Gastrocnemius medialis (tissue), 4 donors: ENCODE measurements around the gene DAB2IP.

ENCODE experiments used
- CTCF ChIP-seq, 5 experiments: fragments of 450-650 bp in 3 of 5; fragments of 200-600 bp in 2 of 5; sonication (generic) in 2 of 5; IDR thresholded peaks in 4 of 5; conservative IDR thresholded peaks in 1 of 5; 1 replicate in 4 of 5; 2 replicates in 1 of 5; pipeline ENCODE4 v1.5.1; 2016 to 2019; ENCODE audit warnings: antibody characterized with exemption in 5 of 5, mild to moderate bottlenecking in 3 of 5, moderate library complexity in 3 of 5
- POLR2A ChIP-seq, 2 donors: fragments of 450-650 bp; IDR thresholded peaks; one replicate each; pipeline ENCODE4 v1.6.1; 2017; ENCODE audit warnings: antibody characterized with exemption in 2 of 2, mild to moderate bottlenecking in 2 of 2, moderate library complexity in 2 of 2

- TF ChIP-seq CTCF (IDR thresholded peaks at IDR 0.05 in 4 of 5, conservative IDR thresholded peaks at IDR 0.05 in 1 of 5), result no peak
- TF ChIP-seq POLR2A (IDR thresholded peaks at IDR 0.05), result no peak
Measured at GRCh38 chr9:121788686-121789366, 137.4 kb downstream of the DAB2IP start.
